Testis (tissue), 3 donors: ENCODE results near the gene ZEB2. TPM values are rescaled to one million over a fixed set of nuclear protein-coding genes. Genes with fewer than 3 reads are reported as not detected.

Source experiments
- DNase-seq: peaks from one replicate; pipeline ENCODE4 v3.0.0-alpha.2; 2019
- H3K27ac ChIP-seq, 2 donors: fragments of 200-600 bp; sonication (generic); one replicate each; pipeline ENCODE4 v1.5.1; 2019
- H3K27me3 ChIP-seq: fragments of 200-600 bp; sonication (generic); one replicate; pipeline ENCODE4 v1.5.1; 2019
- H3K36me3 ChIP-seq: fragments of 200-600 bp; sonication (generic); one replicate; pipeline ENCODE4 v1.5.1; 2017; ENCODE audit warnings: low read depth; ENCODE audit errors: missing control alignments
- H3K4me1 ChIP-seq: fragments of 200-600 bp; sonication (generic); one replicate; pipeline ENCODE4 v1.5.1; 2019
- H3K4me3 ChIP-seq, 2 donors: fragments of 200-600 bp; sonication (generic); one replicate each; pipeline ENCODE4 v1.5.1; 2017 to 2019
- H3K9me3 ChIP-seq: fragments of 200-600 bp; sonication (generic); one replicate; pipeline ENCODE4 v1.5.1; 2017
- POLR2A ChIP-seq: fragments of 450-650 bp; IDR thresholded peaks from one replicate; pipeline ENCODE4 v1.6.1; 2017; ENCODE audit warnings: antibody characterized with exemption, mild to moderate bottlenecking, moderate library complexity
- WGBS, 2 donors: methylation state at CpG; one replicate each; pipeline ENCODE4 v1.1.5; 2018; 5-methylcytosine and 5-hydroxymethylcytosine counted together
- intact Hi-C: fragments of 100-400 bp; cut with DNase I; formaldehyde crosslinking; loops from one replicate; pipeline ENCODE4 v1.15.1; 2023; ENCODE audit warnings: low total_unique reads
- polyA plus RNA-seq: library from polyadenylated mRNA; stranded (reverse); fragments of 350-450 nt; fragmentation: Illumina TruSeq; extraction: RNeasy Lipid Tissue Mini Kit (QIAGEN cat#74804); gene quantifications from one replicate; pipeline ENCODE4 v1.2.3, GENCODE V29; 2014; ENCODE audit warnings: low read depth, low replicate concordance; ENCODE audit not compliant: insufficient read depth
- total RNA-seq, 2 donors: library from RNA; depleted of rRNA; stranded (reverse); fragments of >200 nt; gene quantifications; one replicate each; pipeline ENCODE4 v1.2.3, GENCODE V29; 2016
- TF ChIP-seq, protein P1 (sequence below), 3 experiments: fragments of 450-650 bp in 2 of 3; fragments of 200-600 bp in 1 of 3; sonication (generic) in 1 of 3; IDR thresholded peaks; one replicate each; pipeline ENCODE4 v1.5.1; 2016 to 2019; ENCODE audit warnings: antibody characterized with exemption in 3 of 3, mild to moderate bottlenecking in 2 of 3, moderate library complexity in 1 of 3

Gene ZEB2
- total and polyA plus RNA-seq, 3 donors from 2014 or later, result 38.7 to 96.4 (median 87.8) TPM

GRCh38 chr2:144472911-144473310 lies 47.0 kb downstream of the ZEB2 start:
- TF ChIP-seq, protein P1, sequence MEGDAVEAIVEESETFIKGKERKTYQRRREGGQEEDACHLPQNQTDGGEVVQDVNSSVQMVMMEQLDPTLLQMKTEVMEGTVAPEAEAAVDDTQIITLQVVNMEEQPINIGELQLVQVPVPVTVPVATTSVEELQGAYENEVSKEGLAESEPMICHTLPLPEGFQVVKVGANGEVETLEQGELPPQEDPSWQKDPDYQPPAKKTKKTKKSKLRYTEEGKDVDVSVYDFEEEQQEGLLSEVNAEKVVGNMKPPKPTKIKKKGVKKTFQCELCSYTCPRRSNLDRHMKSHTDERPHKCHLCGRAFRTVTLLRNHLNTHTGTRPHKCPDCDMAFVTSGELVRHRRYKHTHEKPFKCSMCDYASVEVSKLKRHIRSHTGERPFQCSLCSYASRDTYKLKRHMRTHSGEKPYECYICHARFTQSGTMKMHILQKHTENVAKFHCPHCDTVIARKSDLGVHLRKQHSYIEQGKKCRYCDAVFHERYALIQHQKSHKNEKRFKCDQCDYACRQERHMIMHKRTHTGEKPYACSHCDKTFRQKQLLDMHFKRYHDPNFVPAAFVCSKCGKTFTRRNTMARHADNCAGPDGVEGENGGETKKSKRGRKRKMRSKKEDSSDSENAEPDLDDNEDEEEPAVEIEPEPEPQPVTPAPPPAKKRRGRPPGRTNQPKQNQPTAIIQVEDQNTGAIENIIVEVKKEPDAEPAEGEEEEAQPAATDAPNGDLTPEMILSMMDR (IDR thresholded peaks at IDR 0.05), result no peak
- no peak for TF ChIP-seq POLR2A
- H3K27ac ChIP-seq, result no peak overlapping the region
- no peaks in the 10 kb centered on the region for H3K27me3 ChIP-seq
- peaks cover 36% of the 10 kb centered on the region for H3K4me1 ChIP-seq
- intact Hi-C loops, result no loop called here
- no peaks in the 10 kb centered on the region for H3K36me3 ChIP-seq
- WGBS, 2 donors, result 50 to 59% methylated on average over 2 of the region's 2 CpGs
- no peaks in the 10 kb centered on the region for H3K9me3 ChIP-seq
- no peak overlapping the region for H3K4me3 ChIP-seq
- no peak for DNase-seq

DNA sequence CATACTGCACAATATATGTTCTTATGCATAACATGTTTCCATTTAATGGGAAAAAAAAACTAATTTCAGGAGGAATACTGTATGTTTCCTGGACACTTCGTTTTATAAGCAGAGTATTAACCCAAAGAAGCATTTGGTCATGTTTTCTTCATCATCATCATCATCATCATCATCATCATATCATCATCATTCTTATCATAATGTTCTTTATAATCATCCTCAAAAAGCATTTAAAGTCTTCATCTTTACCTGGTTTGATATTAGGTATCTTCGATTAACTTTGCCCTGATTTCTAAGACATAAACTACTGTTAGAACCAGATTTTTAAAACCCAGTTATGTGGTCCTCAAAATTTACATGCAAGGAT lies 47.9 kb downstream of the ZEB2 start:
- no peak for DNase-seq
- Histone ChIP-seq H3K9me3 (no peaks in the 10 kb centered on the region), H3K36me3 (no peaks in the 10 kb centered on the region), H3K27me3 (no peaks in the 10 kb centered on the region), H3K4me3 (no peak overlapping the region), H3K4me1 (peaks cover 31% of the 10 kb centered on the region), H3K27ac (no peak overlapping the region)
- WGBS, 2 donors, result 90% methylated on average over 2 of the region's 2 CpGs
- intact Hi-C loops, result no loop called here
- no peak for TF ChIP-seq POLR2A
- TF ChIP-seq, protein P1 (IDR thresholded peaks at IDR 0.05), result no peak

GRCh38 chr2:144471305-144472045 lies 48.4 kb downstream of the ZEB2 start:
- Histone ChIP-seq H3K27me3 (no peaks in the 10 kb centered on the region), H3K27ac (no peak overlapping the region), H3K36me3 (no peaks in the 10 kb centered on the region), H3K4me1 (peaks cover 26% of the 10 kb centered on the region), H3K9me3 (no peaks in the 10 kb centered on the region), H3K4me3 (no peak overlapping the region)
- DNase-seq, result no peak
- intact Hi-C loops, result no loop called here
- TF ChIP-seq, protein P1 (IDR thresholded peaks at IDR 0.05), result no peak
- TF ChIP-seq POLR2A, result no peak
- WGBS, 2 donors, result 63 to 64% methylated on average over 2 of the region's 2 CpGs

- TF ChIP-seq, protein P1 (IDR thresholded peaks at IDR 0.05), result no peak
- no peak for TF ChIP-seq POLR2A
- H3K4me3 ChIP-seq, result no peak overlapping the region
- intact Hi-C loops, result no loop called here
- WGBS, 2 donors, result 41 to 55% methylated on average over 3 of the region's 3 CpGs
- no peaks in the 10 kb centered on the region for H3K27me3 ChIP-seq
- DNase-seq, result no peak
- peaks cover 26% of the 10 kb centered on the region for H3K4me1 ChIP-seq
- H3K27ac ChIP-seq, result peak overlapping the region in 1 of 2 donors; percentile 12
- no peaks in the 10 kb centered on the region for H3K9me3 ChIP-seq
- no peaks in the 10 kb centered on the region for H3K36me3 ChIP-seq
Measured at GRCh38 chr2:144470816-144471215, 49.1 kb downstream of the ZEB2 start.

GRCh38 chr2:144470334-144470733 lies 49.6 kb downstream of the ZEB2 start:
- Histone ChIP-seq H3K36me3 (no peaks in the 10 kb centered on the region), H3K4me1 (peaks cover 26% of the 10 kb centered on the region), H3K4me3 (no peak overlapping the region), H3K27ac (peak overlapping the region; percentile 12 to 17), H3K9me3 (no peaks in the 10 kb centered on the region), H3K27me3 (no peaks in the 10 kb centered on the region)
- TF ChIP-seq, protein P1 (IDR thresholded peaks at IDR 0.05), result no peak
- TF ChIP-seq POLR2A, result no peak
- WGBS, 2 donors, result 59 to 63% methylated on average over 1 of the region's 1 CpG
- intact Hi-C loops, result no loop called here
- no peak for DNase-seq
